Lung (tissue), 12 donors: ENCODE data around the gene STK32B. TPM values are rescaled to one million over a fixed set of nuclear protein-coding genes. Genes with fewer than 3 reads are reported as not detected.

ENCODE experiments used
- ATAC-seq: fragments of 200-7000 bp; cut with Tn5 transposase; one replicate; pipeline ENCODE4 v1.9.1; 2020; ENCODE audit warnings: moderate number of reproducible peaks; ENCODE audit not compliant: insufficient read depth, low FRiP score
- DNase-seq, 3 donors: peaks; one replicate each; pipeline ENCODE4 v3.0.0-alpha.2; 2013 to 2017
- H3K27ac ChIP-seq, 2 donors: one replicate each; pipeline ENCODE4 v1.5.1; 2013; ENCODE audit warnings: mild to moderate bottlenecking in 2 of 2, moderate library complexity in 2 of 2, control low read depth in 1 of 2, inconsistent platforms in 1 of 2, low read depth in 1 of 2, low read length in 1 of 2
- H3K27me3 ChIP-seq, 3 donors: one replicate each; pipeline ENCODE4 v1.5.1; 2013; ENCODE audit warnings: low read length in 2 of 3; ENCODE audit not compliant: control insufficient read depth in 3 of 3, insufficient read depth in 3 of 3
- H3K36me3 ChIP-seq, 4 donors: one replicate each; pipeline ENCODE4 v1.5.1; 2013; ENCODE audit warnings: low read length in 4 of 4, mild to moderate bottlenecking in 1 of 4, moderate library complexity in 1 of 4; ENCODE audit not compliant: control insufficient read depth in 4 of 4, insufficient read depth in 4 of 4
- H3K4me1 ChIP-seq, 5 donors: one replicate each; pipeline ENCODE4 v1.5.1; 2013; ENCODE audit warnings: low read length in 5 of 5, mild to moderate bottlenecking in 2 of 5, moderate library complexity in 1 of 5; ENCODE audit not compliant: control insufficient read depth in 5 of 5, insufficient read depth in 5 of 5
- H3K4me3 ChIP-seq: one replicate; pipeline ENCODE4 v1.5.1; 2013; ENCODE audit warnings: mild to moderate bottlenecking, control low read depth, moderate library complexity
- H3K9ac ChIP-seq, 2 donors: one replicate each; pipeline ENCODE4 v1.5.1; 2013; ENCODE audit warnings: low read length in 2 of 2, control low read depth in 1 of 2; ENCODE audit not compliant: insufficient read depth in 1 of 2
- H3K9me3 ChIP-seq, 4 donors: one replicate each; pipeline ENCODE4 v1.5.1; 2013; ENCODE audit warnings: low read length in 3 of 4, mild to moderate bottlenecking in 1 of 4, moderate library complexity in 1 of 4; ENCODE audit not compliant: control insufficient read depth in 4 of 4, insufficient read depth in 3 of 4
- CTCF ChIP-seq: IDR thresholded peaks from 2 replicates; pipeline ENCODE4 v1.5.1; 2012; ENCODE audit warnings: mild to moderate bottlenecking; ENCODE audit errors: control extremely low read depth, extremely low read depth
- WGBS, 2 donors: extraction: QIAGEN DNeasy Blood & Tissue Kit; methylation state at CpG; one replicate each; pipeline ENCODE4 v1.1.7; 2013; 5-methylcytosine and 5-hydroxymethylcytosine counted together
- polyA plus RNA-seq, 2 donors: library from polyadenylated mRNA; stranded (reverse); fragments of 200-250 nt; gene quantifications; one replicate each; pipeline ENCODE4 v1.2.1, GENCODE V29; 2013
- total RNA-seq, 2 donors: library from RNA; depleted of rRNA in 1 of 2; stranded (reverse); fragments of >200 nt in 1 of 2; gene quantifications; one replicate each; pipeline ENCODE4 v1.2.1, GENCODE V29; 2014 to 2021
- donor health status: control.
- donor health status: control.
- donor health status: Bipolar disorder and iron deficiency.
- donor health status: healthy.
- donor health status: DM: yes; HTN: yes; CAD: no.

STK32B gene
- total and polyA plus RNA-seq, 4 donors: 0.29 to 2.2 (median 1.4) TPM

- 85 to 95% methylated on average over 6 of the region's 6 CpGs for WGBS, 2 donors
- no peak overlapping the region for H3K9ac ChIP-seq
- H3K27ac ChIP-seq: no peak overlapping the region
- no peak for TF ChIP-seq CTCF
- H3K4me1 ChIP-seq: no peaks in the 10 kb centered on the region
- ATAC-seq (no peak), DNase-seq (no peak)
- no peaks in the 10 kb centered on the region for H3K9me3 ChIP-seq
- H3K36me3 ChIP-seq: no peaks in the 10 kb centered on the region
- no peaks in the 10 kb centered on the region for H3K27me3 ChIP-seq
- no peak overlapping the region for H3K4me3 ChIP-seq
Measured at GRCh38 chr4:5191831-5192230, 140.6 kb downstream of the STK32B start.

- H3K9me3 ChIP-seq: no peaks in the 10 kb centered on the region
- H3K4me3 ChIP-seq: no peak overlapping the region
- no peak overlapping the region for H3K9ac ChIP-seq
- DNase-seq (no peak), ATAC-seq (no peak)
- 81 to 83% methylated on average over 6 of the region's 6 CpGs for WGBS, 2 donors
- H3K36me3 ChIP-seq: no peaks in the 10 kb centered on the region
- no peaks in the 10 kb centered on the region for H3K27me3 ChIP-seq
- no peak for TF ChIP-seq CTCF
- H3K4me1 ChIP-seq: no peaks in the 10 kb centered on the region
- H3K27ac ChIP-seq: no peak overlapping the region
Measured at GRCh38 chr4:5192271-5192670, 141.0 kb downstream of the STK32B start.

- Histone ChIP-seq H3K4me3 (no peak overlapping the region), H3K27me3 (no peaks in the 10 kb centered on the region), H3K27ac (no peak overlapping the region), H3K36me3 (no peaks in the 10 kb centered on the region), H3K4me1 (no peaks in the 10 kb centered on the region), H3K9me3 (no peaks in the 10 kb centered on the region), H3K9ac (no peak overlapping the region)
- TF ChIP-seq CTCF: no peak
- 84 to 89% methylated on average over 12 of the region's 12 CpGs for WGBS, 2 donors
- ATAC-seq (no peak), DNase-seq (no peak)
Measured at GRCh38 chr4:5192678-5193077, 141.4 kb downstream of the STK32B start.
